Left lung (tissue), 10 donors: ENCODE results near the gene CYGB. TPM values are rescaled to one million over a fixed set of nuclear protein-coding genes. Genes with fewer than 3 reads are reported as not detected.
A peak's percentile ranks its signal among the peaks of the same experiment; 100 is the strongest.

Source experiments
- ATAC-seq: fragments of 200-7000 bp; cut with Tn5 transposase; one replicate; pipeline ENCODE4 v1.9.1; 2020; ENCODE audit warnings: moderate library complexity
- DNase-seq, 4 donors: peaks; one replicate each; pipeline ENCODE4 v3.0.0-alpha.2; 2013 to 2020
- H3K27ac ChIP-seq, 2 donors: fragments of 200-600 bp; sonication (generic) in 1 of 2; one replicate each; pipeline versions ENCODE4 v1.5.0 to v1.8.0; 2020 to 2021
- H3K27me3 ChIP-seq, 2 donors: fragments of 200-600 bp; sonication (generic) in 1 of 2; one replicate each; pipeline versions ENCODE4 v1.5.0 to v1.8.0; 2020 to 2021
- H3K36me3 ChIP-seq, 2 donors: fragments of 200-600 bp; sonication (generic) in 1 of 2; one replicate each; pipeline versions ENCODE4 v1.5.0 to v1.8.0; 2020 to 2021
- H3K4me1 ChIP-seq, 2 donors: fragments of 200-600 bp; one replicate each; pipeline ENCODE4 v1.8.0; 2021
- H3K4me3 ChIP-seq, 2 donors: fragments of 200-600 bp; sonication (generic) in 1 of 2; one replicate each; pipeline versions ENCODE4 v1.5.0 to v1.8.0; 2020 to 2021; ENCODE audit warnings: mild to moderate bottlenecking in 1 of 2
- H3K9me3 ChIP-seq, 2 donors: fragments of 200-600 bp; sonication (generic) in 1 of 2; one replicate each; pipeline versions ENCODE4 v1.5.0 to v1.8.0; 2020 to 2021
- intact Hi-C, 2 donors: fragments of 100-400 bp; cut with DNase I; formaldehyde crosslinking; loops; one replicate each; pipeline versions ENCODE4 v1.11.2 to v1.14.2; 2022
- polyA plus RNA-seq, 6 donors: library from polyadenylated mRNA; unstranded; fragments of 120-200 nt; gene quantifications; one replicate each; pipeline ENCODE4 v1.2.1, GENCODE V29; 2013; ENCODE audit not compliant: insufficient read length in 6 of 6
- total RNA-seq, 2 donors: library from RNA; stranded (reverse); fragmentation: NEBNext Ultra II Directional; extraction: Animal tissue kit (Norgen Biotek cat#: 25700); gene quantifications; one replicate each; pipeline ENCODE4 v1.2.1, GENCODE V29; 2021
- TF ChIP-seq, protein P1 (sequence below), 2 donors: fragments of 200-600 bp; sonication (generic) in 1 of 2; IDR thresholded peaks; one replicate each; pipeline versions ENCODE4 v1.5.0 to v1.8.0; 2021; ENCODE audit warnings: antibody characterized with exemption in 2 of 2
- donor health status: DM: no; HTN: yes; CAD: no.
- donor health status: DM: no; HTN: no; CAD: no.

The CYGB gene
- total and polyA plus RNA-seq, 8 donors, result 10.2 to 37.1 (median 26.4) TPM

- Histone ChIP-seq H3K4me3 (peak within 1 kb of the TSS; percentile 73 to 80), H3K36me3 (no peaks in the 10 kb centered on the region), H3K9me3 (no peaks in the 10 kb centered on the region), H3K27ac (peak within 1 kb of the TSS; percentile 79 to 87), H3K4me1 (peaks cover 31 to 70% of the 10 kb centered on the region in 2 donors), H3K27me3 (no peaks in the 10 kb centered on the region)
- DNase-seq, result peak in 3 of 4 donors; percentile 81 to 100 (median 94)
- TF ChIP-seq, protein P1, sequence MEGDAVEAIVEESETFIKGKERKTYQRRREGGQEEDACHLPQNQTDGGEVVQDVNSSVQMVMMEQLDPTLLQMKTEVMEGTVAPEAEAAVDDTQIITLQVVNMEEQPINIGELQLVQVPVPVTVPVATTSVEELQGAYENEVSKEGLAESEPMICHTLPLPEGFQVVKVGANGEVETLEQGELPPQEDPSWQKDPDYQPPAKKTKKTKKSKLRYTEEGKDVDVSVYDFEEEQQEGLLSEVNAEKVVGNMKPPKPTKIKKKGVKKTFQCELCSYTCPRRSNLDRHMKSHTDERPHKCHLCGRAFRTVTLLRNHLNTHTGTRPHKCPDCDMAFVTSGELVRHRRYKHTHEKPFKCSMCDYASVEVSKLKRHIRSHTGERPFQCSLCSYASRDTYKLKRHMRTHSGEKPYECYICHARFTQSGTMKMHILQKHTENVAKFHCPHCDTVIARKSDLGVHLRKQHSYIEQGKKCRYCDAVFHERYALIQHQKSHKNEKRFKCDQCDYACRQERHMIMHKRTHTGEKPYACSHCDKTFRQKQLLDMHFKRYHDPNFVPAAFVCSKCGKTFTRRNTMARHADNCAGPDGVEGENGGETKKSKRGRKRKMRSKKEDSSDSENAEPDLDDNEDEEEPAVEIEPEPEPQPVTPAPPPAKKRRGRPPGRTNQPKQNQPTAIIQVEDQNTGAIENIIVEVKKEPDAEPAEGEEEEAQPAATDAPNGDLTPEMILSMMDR (IDR thresholded peaks at IDR 0.05), result no peak
- ATAC-seq, result peak; percentile 94
- intact Hi-C loops, result no loop called here
These were observed 36.3 kb downstream of the CYGB start, which contains the start of gene RHBDF2 for GRCh38 chr17:76501018-76501826. TSS of gene RHBDF2 (minus strand) at chr17:76501423. CDS start at chr17:76481524, 19,899 bp downstream.

- no peaks in the 10 kb centered on the region for H3K9me3 ChIP-seq
These were observed 36.8 kb downstream of the CYGB start for GRCh38 chr17:76500747-76501017.

GRCh38 chr17:76500074-76500746 lies 37.3 kb downstream of the CYGB start:
- H3K4me3 ChIP-seq, result peak overlapping the region; percentile 73 to 80
- intact Hi-C loops, result no loop called here
- H3K9me3 ChIP-seq, result no peaks in the 10 kb centered on the region
- DNase-seq (no peak), ATAC-seq (no peak)
- peak overlapping the region; percentile 79 to 87 for H3K27ac ChIP-seq
- no peaks in the 10 kb centered on the region for H3K27me3 ChIP-seq
- H3K4me1 ChIP-seq, result peaks cover 31 to 77% of the 10 kb centered on the region in 2 donors
- TF ChIP-seq, protein P1 (IDR thresholded peaks at IDR 0.05), result no peak
- peaks cover 0 to 7% of the 10 kb centered on the region in 2 donors for H3K36me3 ChIP-seq

More at GRCh38 chr17:76500747-76501017, 36.8 kb downstream of the CYGB start:
- H3K4me3 ChIP-seq, result peak overlapping the region; percentile 73 to 80
- intact Hi-C loops, result no loop called here
- no peak for DNase-seq
- peaks cover 31 to 72% of the 10 kb centered on the region in 2 donors for H3K4me1 ChIP-seq
- TF ChIP-seq, protein P1 (IDR thresholded peaks at IDR 0.05), result no peak
- peak; percentile 0 for ATAC-seq
- H3K27me3 ChIP-seq, result no peaks in the 10 kb centered on the region
- peaks cover 0 to 4% of the 10 kb centered on the region in 2 donors for H3K36me3 ChIP-seq
- H3K27ac ChIP-seq, result peak overlapping the region; percentile 79 to 87

- H3K4me3 ChIP-seq, result peak overlapping the region in 1 of 2 donors; percentile 80
- peak overlapping the region; percentile 79 to 87 for H3K27ac ChIP-seq
- no peak for DNase-seq
- intact Hi-C loops, result no loop called here
- no peaks in the 10 kb centered on the region for H3K27me3 ChIP-seq
- peaks cover 31 to 84% of the 10 kb centered on the region in 2 donors for H3K4me1 ChIP-seq
- no peaks in the 10 kb centered on the region for H3K9me3 ChIP-seq
- TF ChIP-seq, protein P1 (IDR thresholded peaks at IDR 0.05), result no peak
- peaks cover 0 to 15% of the 10 kb centered on the region in 2 donors for H3K36me3 ChIP-seq
- no peak for ATAC-seq
These were observed 38.2 kb downstream of the CYGB start for GRCh38 chr17:76499267-76499667.

DNA sequence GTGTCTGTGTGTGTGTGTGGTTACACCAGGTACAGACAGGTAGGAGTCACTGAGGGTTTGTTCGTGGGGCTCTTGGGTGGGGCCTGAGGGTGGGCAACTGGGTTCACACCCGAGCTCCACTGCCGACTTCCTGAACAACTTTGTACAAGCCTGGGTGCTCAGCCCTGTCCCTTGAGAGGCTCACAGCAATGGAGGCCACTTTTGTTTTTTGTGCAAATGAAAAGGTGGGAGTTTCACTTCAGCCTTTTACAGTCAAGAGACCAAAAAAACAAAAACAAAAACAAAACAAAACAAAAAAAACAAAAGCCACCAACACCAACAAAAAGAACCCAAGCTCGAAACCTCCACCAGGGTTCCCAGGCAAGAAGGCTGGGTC lies 38.6 kb downstream of the CYGB start:
- H3K4me1 ChIP-seq, result peaks cover 35 to 84% of the 10 kb centered on the region in 2 donors

More for the DNA sequence above, 38.6 kb downstream of the CYGB start:
- Histone ChIP-seq H3K4me3 (peak overlapping the region in 1 of 2 donors; percentile 80), H3K9me3 (no peaks in the 10 kb centered on the region), H3K27me3 (no peaks in the 10 kb centered on the region), H3K36me3 (peaks cover 0 to 15% of the 10 kb centered on the region in 2 donors), H3K27ac (peak overlapping the region in 1 of 2 donors; percentile 87)
- TF ChIP-seq, protein P1 (IDR thresholded peaks at IDR 0.05), result no peak
- DNase-seq, result no peak
- intact Hi-C loops, result no loop called here
- ATAC-seq, result no peak
